ENCODE results near the gene PLCG1. TPM values are rescaled to one million over a fixed set of nuclear protein-coding genes. Genes with fewer than 3 reads are reported as not detected.

PLCG1 gene
- total RNA-seq, result 120 TPM
- long read RNA-seq, partial matches to known transcripts, result 13 of 25 reads
- long read RNA-seq, other reads (novel, unspliced or antisense), result 10 of 25 reads

GRCh38 chr20:41136680-41137613 is at the start of gene PLCG1:
PLCG1 (plus strand) TSS chr20:41137543; CDS start chr20:41137642, 99 bp downstream.
- intact Hi-C loops (cut with DNase I), result loop anchor here (10.0 kb wide), 1 partner anchor 198 kb away; no protein-coding TSS in a partner anchor
- ATAC-seq, result peak; percentile 90
- Histone ChIP-seq H3K4me3 (peak within 1 kb of the TSS; percentile 90), H3K27ac (peak within 1 kb of the TSS; percentile 93), H3K27me3 (no peaks in the 10 kb centered on the region), H3K36me3 (no peaks in the 10 kb centered on the region), H3K4me1 (peaks cover 40% of the 10 kb centered on the region), H3K9me3 (no peaks in the 10 kb centered on the region)
- DNase-seq, result peak; percentile 94
- TF ChIP-seq, protein P1, sequence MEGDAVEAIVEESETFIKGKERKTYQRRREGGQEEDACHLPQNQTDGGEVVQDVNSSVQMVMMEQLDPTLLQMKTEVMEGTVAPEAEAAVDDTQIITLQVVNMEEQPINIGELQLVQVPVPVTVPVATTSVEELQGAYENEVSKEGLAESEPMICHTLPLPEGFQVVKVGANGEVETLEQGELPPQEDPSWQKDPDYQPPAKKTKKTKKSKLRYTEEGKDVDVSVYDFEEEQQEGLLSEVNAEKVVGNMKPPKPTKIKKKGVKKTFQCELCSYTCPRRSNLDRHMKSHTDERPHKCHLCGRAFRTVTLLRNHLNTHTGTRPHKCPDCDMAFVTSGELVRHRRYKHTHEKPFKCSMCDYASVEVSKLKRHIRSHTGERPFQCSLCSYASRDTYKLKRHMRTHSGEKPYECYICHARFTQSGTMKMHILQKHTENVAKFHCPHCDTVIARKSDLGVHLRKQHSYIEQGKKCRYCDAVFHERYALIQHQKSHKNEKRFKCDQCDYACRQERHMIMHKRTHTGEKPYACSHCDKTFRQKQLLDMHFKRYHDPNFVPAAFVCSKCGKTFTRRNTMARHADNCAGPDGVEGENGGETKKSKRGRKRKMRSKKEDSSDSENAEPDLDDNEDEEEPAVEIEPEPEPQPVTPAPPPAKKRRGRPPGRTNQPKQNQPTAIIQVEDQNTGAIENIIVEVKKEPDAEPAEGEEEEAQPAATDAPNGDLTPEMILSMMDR (IDR thresholded peaks at IDR 0.05), result no peak

- Histone ChIP-seq H3K36me3 (peaks cover 67% of the 10 kb centered on the region), H3K4me1 (peaks cover 12% of the 10 kb centered on the region), H3K4me3 (no peak overlapping the region), H3K9me3 (no peaks in the 10 kb centered on the region), H3K27me3 (no peaks in the 10 kb centered on the region), H3K27ac (no peak overlapping the region)
- intact Hi-C loops (cut with DNase I), result no loop called here
- TF ChIP-seq, protein P1 (IDR thresholded peaks at IDR 0.05), result no peak
- DNase-seq, result no peak
- no peak for ATAC-seq
These were observed 49.6 kb upstream of the PLCG1 start for GRCh38 chr20:41087777-41088176.

- intact Hi-C loops (cut with DNase I), result no loop called here
- no peaks in the 10 kb centered on the region for H3K27me3 ChIP-seq
- H3K9me3 ChIP-seq, result no peaks in the 10 kb centered on the region
- H3K4me1 ChIP-seq, result peaks cover 12% of the 10 kb centered on the region
- peaks cover 67% of the 10 kb centered on the region for H3K36me3 ChIP-seq
- ATAC-seq (no peak), DNase-seq (no peak)
- no peak overlapping the region for H3K27ac ChIP-seq
- TF ChIP-seq, protein P1 (IDR thresholded peaks at IDR 0.05), result no peak
- no peak overlapping the region for H3K4me3 ChIP-seq
These were observed 47.8 kb upstream of the PLCG1 start for GRCh38 chr20:41089555-41089954.

DNA sequence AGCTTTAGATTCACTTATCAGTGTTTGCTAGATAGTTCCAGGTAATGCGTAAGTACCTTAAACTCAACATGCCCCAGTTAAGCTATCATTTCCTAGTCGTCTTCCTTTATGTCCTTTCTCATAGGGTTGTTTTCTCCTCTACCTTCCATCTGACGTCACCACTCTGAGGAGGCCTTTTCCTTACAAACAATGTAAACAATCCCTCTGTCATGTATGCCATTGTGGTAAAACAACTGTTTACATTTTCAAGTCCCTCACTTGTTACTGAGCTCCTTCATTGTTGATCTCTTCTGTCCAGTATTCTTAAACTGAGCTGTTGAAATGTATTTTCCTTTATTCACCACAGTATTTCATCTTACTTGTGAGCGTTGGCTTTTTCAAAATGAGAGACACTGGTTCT is 45.4 kb upstream of the PLCG1 start:
- Histone ChIP-seq H3K4me1 (peaks cover 4% of the 10 kb centered on the region), H3K27ac (no peak overlapping the region), H3K4me3 (no peak overlapping the region), H3K36me3 (peaks cover 71% of the 10 kb centered on the region), H3K9me3 (no peaks in the 10 kb centered on the region), H3K27me3 (no peaks in the 10 kb centered on the region)
- ATAC-seq (no peak), DNase-seq (no peak)
- TF ChIP-seq, protein P1 (IDR thresholded peaks at IDR 0.05), result no peak
- intact Hi-C loops (cut with DNase I), result loop anchor here (10.0 kb wide), 1 partner anchor 97 kb away; no protein-coding TSS in a partner anchor

- H3K4me3 ChIP-seq, result no peak overlapping the region
- H3K4me1 ChIP-seq, result no peaks in the 10 kb centered on the region
- ATAC-seq, result peak; percentile 14
- H3K27me3 ChIP-seq, result no peaks in the 10 kb centered on the region
- TF ChIP-seq, protein P1 (IDR thresholded peaks at IDR 0.05), result no peak
- no peaks in the 10 kb centered on the region for H3K9me3 ChIP-seq
- H3K36me3 ChIP-seq, result peaks cover 87% of the 10 kb centered on the region
- intact Hi-C loops (cut with DNase I), result loop anchor here (10.0 kb wide), 1 partner anchor 100 kb away; no protein-coding TSS in a partner anchor
- no peak for DNase-seq
- no peak overlapping the region for H3K27ac ChIP-seq
These were observed 42.8 kb upstream of the PLCG1 start for GRCh38 chr20:41094353-41095055.

Measured in upper lobe of right lung (tissue), 1 donor.